Activated naive CD4-positive, alpha-beta T cell treated with anti-CD3 and anti-CD28 coated beads for 36 hours (primary cell): ENCODE measurements around the gene COG4. TPM values are rescaled to one million over a fixed set of nuclear protein-coding genes. Genes with fewer than 3 reads are reported as not detected.
"Not testable (repeated sequence)": the region's sequence is repeated elsewhere in the genome, so short reads cannot be mapped to it uniquely, and the experiment has no call there.

Experiments used
- CTCF ChIA-PET: fragments of 350-600 bp; sonication (Branson Sonifier 250); formaldehyde crosslinking; loops from one replicate; lab custom pipeline; 2021; ENCODE audit warnings: antibody characterized with exemption; lab: Charles Lee
- DNase-seq: peaks from one replicate; pipeline ENCODE4 v3.0.0-alpha.2; 2020
- H3K27ac Mint-ChIP-seq: one replicate; pipeline ENCODE4 v1.8.0; 2021; ENCODE audit warnings: mild to moderate bottlenecking, mixed read lengths
- H3K27me3 Mint-ChIP-seq: one replicate; pipeline ENCODE4 v1.8.0; 2021; ENCODE audit warnings: low read depth, mixed read lengths
- H3K36me3 Mint-ChIP-seq: one replicate; pipeline ENCODE4 v1.8.0; 2021; ENCODE audit warnings: low read depth, mixed read lengths
- H3K4me1 Mint-ChIP-seq: one replicate; pipeline ENCODE4 v1.8.0; 2021; ENCODE audit warnings: low read depth, mixed read lengths
- H3K4me3 Mint-ChIP-seq: one replicate; pipeline ENCODE4 v1.8.0; 2021; ENCODE audit warnings: mild to moderate bottlenecking, moderate library complexity, mixed read lengths
- H3K9me3 Mint-ChIP-seq: one replicate; pipeline ENCODE4 v1.8.0; 2021; ENCODE audit warnings: mixed read lengths
- intact Hi-C: fragments of 100-400 bp; cut with micrococcal nuclease; formaldehyde crosslinking; loops from one replicate; pipeline ENCODE4 v1.15.1; 2023
- total RNA-seq, 2 experiments: library from RNA; stranded (reverse); gene quantifications; one replicate each; pipeline ENCODE4 v1.2.3, GENCODE V29; 2021

The COG4 gene
- total RNA-seq, 2 experiments from 2014 or later = 42.0 to 48.7 TPM

DNA sequence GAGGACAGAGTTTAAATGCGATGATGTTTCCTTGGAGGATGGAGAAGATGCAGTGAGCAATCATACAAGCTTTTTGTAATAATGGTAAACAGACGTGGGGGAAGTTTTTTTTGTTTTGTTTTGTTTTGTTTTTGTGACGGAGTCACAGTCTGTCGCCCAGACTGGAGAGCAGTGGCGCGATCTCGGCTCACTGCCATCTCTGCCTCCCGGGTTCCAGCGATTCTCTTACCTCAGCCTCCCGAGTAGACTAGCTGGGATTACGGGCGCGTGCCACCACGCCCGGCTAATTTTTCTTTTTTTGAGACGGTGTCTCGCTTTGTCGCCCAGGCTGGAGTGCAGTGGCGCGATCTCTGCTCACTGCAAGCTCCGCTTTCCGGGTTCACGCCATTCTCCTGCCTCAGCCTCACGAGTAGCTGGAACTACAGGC is 1.1 kb upstream of the COG4 start:
- Mint-ChIP-seq H3K27ac (peak overlapping the region; percentile 99), H3K36me3 (peaks cover 59% of the 10 kb centered on the region), H3K4me1 (peaks cover 57% of the 10 kb centered on the region), H3K4me3 (peak overlapping the region; percentile 94)
- CTCF ChIA-PET = interaction anchor here (1.0 to 1.2 kb wide), 4 partner anchors 15 to 272 kb away, joined by 3 to 5 read pairs (median 3); no protein-coding TSS in a partner anchor
- intact Hi-C loops = loop anchor here (10.0 kb wide), 1 partner anchor 270 kb away; the partner anchor contains the start of gene EXOSC6
- peak; percentile 36 for DNase-seq
- H3K27me3 Mint-ChIP-seq, H3K9me3 Mint-ChIP-seq: not testable (repeated sequence)

DNA sequence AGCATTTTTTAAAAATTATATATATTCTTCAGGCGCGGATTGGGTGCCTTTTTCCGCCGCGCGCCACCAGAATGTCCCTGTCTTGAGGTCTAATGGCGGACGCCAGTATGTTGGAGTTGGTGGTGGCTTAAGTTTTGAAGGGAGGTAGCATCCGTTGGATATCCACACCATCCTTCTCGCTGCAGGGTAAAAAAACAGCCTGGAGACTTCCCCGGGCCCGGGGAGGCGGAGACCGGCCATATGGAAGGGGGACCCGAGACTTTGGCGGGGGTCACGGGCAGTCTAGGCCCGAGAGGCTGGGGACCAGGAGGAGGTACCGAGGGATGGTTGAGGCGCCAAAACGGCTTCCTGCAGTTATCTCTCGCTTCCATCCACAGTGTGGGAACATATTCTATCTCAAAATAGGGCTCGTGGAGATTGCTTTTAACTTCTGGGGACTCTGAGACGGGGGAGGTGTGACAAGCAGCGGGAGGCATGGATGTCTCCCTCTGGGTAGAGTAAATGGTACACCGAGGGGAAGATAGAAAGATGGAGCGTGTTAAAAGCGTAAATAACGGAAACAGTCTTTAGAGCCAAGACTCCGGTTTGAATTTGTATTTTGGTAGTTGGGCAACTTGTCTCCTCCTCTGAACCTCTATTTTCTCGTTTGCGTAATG is 517 bp upstream of the COG4 start, which contains the start of gene SF3B3:
Gene SF3B3 (plus strand): TSS at position 74 of the 656 bp plus-strand sequence. CDS start 2,841 bp downstream, outside the sequence.
- Mint-ChIP-seq H3K4me3 (peak within 1 kb of the TSS; percentile 94), H3K4me1 (peaks cover 51% of the 10 kb centered on the region), H3K36me3 (peaks cover 54% of the 10 kb centered on the region), H3K9me3 (no peaks in the 10 kb centered on the region), H3K27me3 (no peaks in the 10 kb centered on the region), H3K27ac (peak within 1 kb of the TSS; percentile 99)
- DNase-seq = no peak
- intact Hi-C loops = loop anchor here (1.0 to 10.0 kb wide), 10 partner anchors 48 to 269 kb away; partner anchors contain the start of genes AARS1, EXOSC6, FCSK and ST3GAL2
- CTCF ChIA-PET = interaction anchor here (0.8 to 1.3 kb wide), 4 partner anchors 22 to 593 kb away, joined by 3 read pairs; no protein-coding TSS in a partner anchor

DNA sequence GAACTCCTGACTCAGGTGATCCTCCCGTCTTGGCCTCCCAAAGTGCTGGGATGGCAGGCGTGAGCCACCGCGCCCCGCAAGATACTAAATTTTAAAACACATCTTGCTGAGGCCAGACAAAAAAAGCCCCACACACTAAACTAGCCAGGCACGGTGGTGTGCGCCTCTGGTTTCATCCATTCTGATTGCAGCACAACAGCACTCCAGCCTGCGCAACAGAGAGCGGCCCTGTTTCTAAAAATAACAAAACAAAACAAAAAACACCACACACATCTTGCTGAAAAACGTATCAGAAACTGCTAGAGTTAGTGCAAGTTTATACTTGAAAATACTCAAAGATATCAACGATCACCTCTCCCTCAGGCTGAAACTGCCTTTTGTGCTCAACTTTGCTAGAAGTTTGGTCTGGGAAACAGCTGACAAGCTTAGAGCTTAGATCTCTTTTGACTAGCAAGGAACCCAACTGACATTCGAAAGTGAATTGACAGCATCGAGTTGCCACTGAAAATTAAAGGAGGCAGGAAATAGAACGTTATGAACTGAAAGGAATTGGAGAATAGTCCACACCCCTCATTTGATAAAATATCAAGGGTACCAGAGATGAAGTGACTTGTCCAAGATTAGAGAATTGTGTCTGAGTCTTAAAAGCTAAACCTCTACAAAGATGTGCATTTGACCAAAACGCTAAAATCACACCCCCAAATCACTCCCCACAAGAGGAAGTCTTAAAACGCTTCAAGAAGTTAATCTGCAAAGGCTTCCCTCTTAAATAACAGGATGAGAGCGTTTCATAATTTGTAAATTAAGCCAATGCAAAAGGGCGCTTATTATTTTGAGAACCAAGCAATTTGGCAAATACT is 908 bp downstream of the COG4 start:
- H3K36me3 Mint-ChIP-seq = peaks cover 41% of the 10 kb centered on the region
- intact Hi-C loops = loop anchor here (1.0 to 10.0 kb wide), 10 partner anchors 46 to 268 kb away; partner anchors contain the start of genes AARS1, EXOSC6, FCSK and ST3GAL2
- peak overlapping the region; percentile 99 for H3K27ac Mint-ChIP-seq
- no peaks in the 10 kb centered on the region for H3K9me3 Mint-ChIP-seq
- peak overlapping the region; percentile 94 for H3K4me3 Mint-ChIP-seq
- H3K27me3 Mint-ChIP-seq = no peaks in the 10 kb centered on the region
- DNase-seq = no peak
- H3K4me1 Mint-ChIP-seq = peaks cover 40% of the 10 kb centered on the region
- CTCF ChIA-PET = interaction anchor here (0.6 to 1.3 kb wide), 7 partner anchors 44 to 592 kb away, joined by 3 to 5 read pairs (median 3); no protein-coding TSS in a partner anchor

DNA sequence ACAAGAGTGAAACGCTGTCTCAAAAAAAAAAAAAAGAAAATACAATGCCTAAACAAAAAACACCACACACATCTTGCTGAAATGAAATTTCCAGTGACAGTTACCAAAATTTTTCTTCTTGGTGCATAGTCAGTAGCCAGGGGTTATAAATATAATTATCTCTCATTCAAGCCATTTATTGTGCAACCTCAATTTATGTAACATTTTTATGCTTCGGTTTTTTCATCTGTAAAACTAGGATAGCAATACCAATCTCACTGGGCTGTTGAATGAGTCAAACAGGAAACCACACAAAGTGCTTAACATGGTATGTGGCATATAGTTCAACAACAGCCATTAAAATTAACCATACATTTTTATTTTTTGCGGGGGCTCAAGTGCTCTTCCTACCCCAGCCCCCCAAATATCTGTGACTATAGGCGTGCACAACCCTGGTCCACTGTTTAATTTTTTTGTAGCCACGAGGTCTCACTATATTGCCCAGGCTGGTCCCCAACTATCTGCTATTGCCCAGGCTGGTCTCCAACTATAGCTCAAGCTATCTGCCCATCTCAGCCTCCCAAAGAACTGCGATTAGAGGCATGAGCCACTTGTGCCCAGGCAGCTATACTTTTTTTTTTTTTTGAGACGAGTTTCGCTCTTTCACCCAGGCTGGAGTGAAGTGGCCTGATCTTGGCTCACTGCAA is 2.6 kb downstream of the COG4 start:
- CTCF ChIA-PET = interaction anchor here (0.6 kb wide), 1 partner anchor 40 kb away, joined by 3 read pairs; no protein-coding TSS in a partner anchor
- intact Hi-C loops = loop anchor here (10.0 kb wide), 1 partner anchor 266 kb away; the partner anchor contains the start of gene EXOSC6
- Mint-ChIP-seq H3K36me3 (peaks cover 27% of the 10 kb centered on the region), H3K27ac (peak overlapping the region; percentile 30), H3K4me3 (no peak overlapping the region), H3K9me3 (no peaks in the 10 kb centered on the region), H3K27me3 (no peaks in the 10 kb centered on the region), H3K4me1 (peaks cover 27% of the 10 kb centered on the region)
- peak; percentile 22 for DNase-seq

DNA sequence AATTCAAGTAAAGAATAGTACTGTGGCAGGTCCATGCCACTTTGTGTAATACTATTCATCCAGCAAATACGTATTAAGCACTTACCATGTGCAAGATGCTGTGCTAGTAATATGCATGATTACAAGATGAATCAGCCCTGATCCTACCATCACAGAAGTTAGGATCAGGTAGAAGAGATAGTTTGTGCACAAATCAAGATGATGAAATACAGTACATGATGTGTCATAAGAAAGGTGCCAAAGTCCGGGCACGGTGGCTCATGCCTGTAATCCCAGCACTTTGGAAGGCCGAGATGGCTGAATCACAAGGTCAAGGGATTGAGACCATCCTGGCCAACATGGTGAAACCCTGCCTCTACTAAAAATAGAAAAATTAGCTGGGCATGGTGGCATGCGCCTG is 10.9 kb downstream of the COG4 start:
- H3K27ac Mint-ChIP-seq = no peak overlapping the region
- no peak overlapping the region for H3K4me3 Mint-ChIP-seq
- CTCF ChIA-PET = interaction anchor here (0.6 kb wide), 2 partner anchors 16 to 143 kb away, joined by 3 to 4 read pairs; no protein-coding TSS in a partner anchor
- no peaks in the 10 kb centered on the region for H3K9me3 Mint-ChIP-seq
- H3K27me3 Mint-ChIP-seq = no peaks in the 10 kb centered on the region
- H3K4me1 Mint-ChIP-seq = peaks cover 2% of the 10 kb centered on the region
- intact Hi-C loops = no loop called here
- peaks cover 17% of the 10 kb centered on the region for H3K36me3 Mint-ChIP-seq
- no peak for DNase-seq

DNA sequence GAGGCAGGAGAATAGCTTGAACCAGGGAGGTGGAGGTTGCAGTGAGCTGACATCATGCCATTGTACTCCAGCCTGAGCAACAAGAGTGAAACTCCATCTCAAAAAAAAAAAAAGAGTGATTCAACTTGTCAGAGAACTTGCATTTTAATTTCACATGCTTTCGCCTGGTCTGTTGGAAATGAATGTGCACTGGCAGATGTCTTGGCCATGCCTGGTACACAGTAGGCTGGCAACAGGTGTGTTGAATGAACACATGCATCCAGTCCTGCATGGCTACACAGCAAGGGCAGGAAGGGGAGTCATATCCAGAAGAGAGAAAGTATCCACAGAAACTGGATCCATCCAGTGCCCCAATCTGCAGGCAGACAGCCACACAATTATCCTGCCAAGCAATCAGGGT is 11.5 kb downstream of the COG4 start:
- H3K36me3 Mint-ChIP-seq = peaks cover 17% of the 10 kb centered on the region
- DNase-seq = no peak
- no peaks in the 10 kb centered on the region for H3K9me3 Mint-ChIP-seq
- no peak overlapping the region for H3K4me3 Mint-ChIP-seq
- H3K27me3 Mint-ChIP-seq = no peaks in the 10 kb centered on the region
- H3K27ac Mint-ChIP-seq = no peak overlapping the region
- intact Hi-C loops = no loop called here
- CTCF ChIA-PET = interaction anchor here (0.6 kb wide), 1 partner anchor 16 kb away, joined by 4 read pairs; no protein-coding TSS in a partner anchor
- H3K4me1 Mint-ChIP-seq = peaks cover 2% of the 10 kb centered on the region

DNA sequence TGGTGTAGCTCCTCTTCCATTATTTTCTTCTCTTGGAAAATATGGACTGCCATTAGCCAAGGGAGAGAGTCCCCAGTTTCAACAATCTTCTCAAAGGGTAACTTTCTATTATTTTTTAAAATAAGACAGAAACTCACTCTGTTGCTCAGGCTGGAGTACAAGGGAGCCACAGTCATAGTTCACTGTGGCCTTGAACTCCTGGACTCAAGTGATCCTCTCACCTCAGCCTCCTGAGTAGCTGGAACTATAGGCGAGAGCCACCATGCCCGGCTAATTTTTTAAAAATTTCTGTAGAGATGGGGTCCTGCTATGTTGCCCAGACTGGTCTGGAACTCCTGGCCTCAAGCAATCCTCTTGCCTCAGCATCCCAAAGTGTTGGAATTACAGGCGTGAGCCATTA is 13.1 kb downstream of the COG4 start:
- DNase-seq = no peak
- intact Hi-C loops = no loop called here
- H3K9me3 Mint-ChIP-seq = no peaks in the 10 kb centered on the region
- no peak overlapping the region for H3K27ac Mint-ChIP-seq
- H3K36me3 Mint-ChIP-seq = peaks cover 15% of the 10 kb centered on the region
- H3K4me3 Mint-ChIP-seq = no peak overlapping the region
- CTCF ChIA-PET = interaction anchor here (1.0 kb wide), 1 partner anchor 146 kb away, joined by 3 read pairs; no protein-coding TSS in a partner anchor
- peaks cover 2% of the 10 kb centered on the region for H3K4me1 Mint-ChIP-seq
- H3K27me3 Mint-ChIP-seq = no peaks in the 10 kb centered on the region

DNA sequence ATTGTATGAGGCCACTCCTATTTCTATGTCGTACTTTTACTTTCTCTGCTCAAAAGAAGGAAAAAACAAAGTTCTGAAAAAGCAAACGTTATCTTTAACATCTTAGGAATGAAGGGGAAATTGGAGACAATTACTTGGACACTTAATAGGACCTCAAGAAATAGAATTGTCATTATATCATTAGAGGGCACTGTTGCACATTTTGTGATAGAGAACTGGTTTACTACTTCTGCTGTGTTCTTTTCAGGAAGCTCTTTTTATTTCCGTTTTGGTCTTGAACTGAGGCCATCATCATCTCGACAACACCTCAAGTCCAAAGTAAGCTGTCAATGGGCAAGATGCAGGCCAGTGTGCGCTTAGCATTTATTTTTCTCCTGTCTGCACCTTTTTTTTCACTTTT is 14.6 kb downstream of the COG4 start:
- Mint-ChIP-seq H3K27me3 (no peaks in the 10 kb centered on the region), H3K4me3 (no peak overlapping the region), H3K36me3 (peaks cover 12% of the 10 kb centered on the region), H3K9me3 (no peaks in the 10 kb centered on the region), H3K27ac (no peak overlapping the region), H3K4me1 (peaks cover 2% of the 10 kb centered on the region)
- CTCF ChIA-PET = interaction anchor here (0.6 to 1.6 kb wide), 10 partner anchors 10 to 227 kb away, joined by 3 to 7 read pairs (median 4); no protein-coding TSS in a partner anchor
- DNase-seq = no peak
- intact Hi-C loops = loop anchor here (1.0 kb wide), 2 partner anchors 145 to 263 kb away; no protein-coding TSS in a partner anchor

DNA sequence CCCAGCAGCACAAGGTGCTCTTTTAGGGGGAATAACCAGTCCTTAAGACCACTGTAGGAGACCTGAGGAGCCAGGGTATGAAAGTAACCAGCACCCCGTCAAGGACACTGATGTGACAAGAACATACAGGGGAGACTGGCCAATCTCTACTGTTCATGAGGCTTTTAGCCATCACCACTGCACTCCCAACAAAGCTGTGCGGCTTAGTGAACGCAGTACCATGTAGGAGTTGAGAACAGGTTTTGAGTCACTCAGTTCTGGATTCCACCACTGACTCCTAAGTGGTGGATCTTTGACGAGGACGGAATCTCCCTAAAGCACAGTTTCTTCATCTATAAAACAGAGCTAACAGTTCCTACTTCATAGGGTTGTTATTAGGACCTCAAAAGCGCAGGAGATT is 26.8 kb downstream of the COG4 start:
- peaks cover 15% of the 10 kb centered on the region for H3K36me3 Mint-ChIP-seq
- H3K4me1 Mint-ChIP-seq = peaks cover 8% of the 10 kb centered on the region
- CTCF ChIA-PET = interaction anchor here (0.6 kb wide), 1 partner anchor 292 kb away, joined by 3 read pairs; no protein-coding TSS in a partner anchor
- no peak overlapping the region for H3K4me3 Mint-ChIP-seq
- no peaks in the 10 kb centered on the region for H3K27me3 Mint-ChIP-seq
- peak overlapping the region; percentile 36 for H3K27ac Mint-ChIP-seq
- intact Hi-C loops = no loop called here
- no peaks in the 10 kb centered on the region for H3K9me3 Mint-ChIP-seq
- DNase-seq = no peak

DNA sequence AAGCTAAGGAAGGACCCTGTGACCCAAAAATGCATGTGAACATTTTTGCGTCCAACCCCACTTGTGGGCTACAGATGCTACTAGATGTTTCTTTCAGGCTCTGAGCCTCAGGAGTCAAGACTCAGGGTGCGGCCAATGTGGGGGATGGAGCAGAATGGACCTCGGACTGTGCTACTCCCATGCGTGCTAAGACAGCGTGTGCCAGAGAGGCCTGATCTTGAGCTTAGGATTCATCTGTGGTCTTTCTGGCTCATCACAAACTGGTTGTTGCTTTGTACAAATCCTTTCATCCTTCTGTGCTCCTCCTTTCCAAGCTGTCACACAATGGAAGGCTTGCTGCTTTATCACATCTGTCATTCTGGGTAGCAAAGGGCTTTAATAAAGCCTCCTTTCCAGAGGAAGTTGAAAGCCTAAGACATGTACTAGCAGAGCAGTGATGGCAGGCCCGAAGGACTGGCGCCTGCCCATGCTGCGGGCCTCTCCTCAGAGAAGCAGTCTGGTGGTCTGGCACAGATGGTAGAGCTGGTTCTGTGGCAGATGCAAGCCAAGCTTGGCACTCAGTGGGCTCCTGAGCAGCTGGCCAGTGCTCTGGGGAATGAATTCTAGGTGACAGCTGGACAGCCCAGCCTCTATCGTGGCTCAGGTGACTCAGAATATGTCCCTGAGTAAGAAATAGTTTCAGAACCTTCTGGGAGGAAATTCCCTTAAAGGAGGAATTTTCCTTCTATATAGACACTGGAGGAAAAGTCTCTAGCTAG is 27.8 kb downstream of the COG4 start:
- peaks cover 14% of the 10 kb centered on the region for H3K36me3 Mint-ChIP-seq
- peaks cover 8% of the 10 kb centered on the region for H3K4me1 Mint-ChIP-seq
- DNase-seq = no peak

DNA sequence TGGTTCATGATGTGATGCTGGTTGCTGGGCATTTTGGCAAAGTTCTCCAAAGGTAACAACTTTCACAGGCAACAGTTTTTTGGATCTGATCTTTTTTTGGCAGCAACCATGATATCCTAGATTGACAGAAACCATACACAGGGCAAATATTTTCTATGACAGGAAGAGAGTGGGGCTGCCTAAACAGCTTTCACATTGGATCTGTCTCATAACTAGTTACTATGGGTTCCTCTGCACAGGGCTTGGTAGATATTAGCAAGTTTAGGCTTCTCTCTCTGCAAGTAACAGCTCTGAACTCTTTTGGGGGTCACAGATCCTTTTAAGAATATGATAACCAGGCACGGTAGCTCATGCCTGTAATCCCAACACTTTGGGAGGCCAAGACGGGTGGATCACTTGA is 28.6 kb downstream of the COG4 start:
- Mint-ChIP-seq H3K4me1 (peaks cover 8% of the 10 kb centered on the region), H3K27me3 (no peaks in the 10 kb centered on the region), H3K27ac (no peak overlapping the region), H3K36me3 (peaks cover 14% of the 10 kb centered on the region), H3K4me3 (no peak overlapping the region), H3K9me3 (no peaks in the 10 kb centered on the region)
- DNase-seq = no peak
- intact Hi-C loops = no loop called here
- CTCF ChIA-PET = interaction anchor here (0.6 to 1.1 kb wide), 2 partner anchors 10 to 125 kb away, joined by 3 to 4 read pairs; no protein-coding TSS in a partner anchor

More for the DNA sequence above, 27.8 kb downstream of the COG4 start:
- no peak overlapping the region for H3K27ac Mint-ChIP-seq
- no peaks in the 10 kb centered on the region for H3K9me3 Mint-ChIP-seq
- CTCF ChIA-PET = interaction anchor here (0.6 to 1.1 kb wide), 2 partner anchors 9 to 126 kb away, joined by 3 to 4 read pairs; no protein-coding TSS in a partner anchor
- H3K27me3 Mint-ChIP-seq = no peaks in the 10 kb centered on the region
- no peak overlapping the region for H3K4me3 Mint-ChIP-seq
- intact Hi-C loops = no loop called here
